ENCODE results near the gene LMAN1L.

The LMAN1L gene

GRCh38 chr15:74791007-74791406, 21.6 kb upstream of the LMAN1L start:
- H3K27ac ChIP-seq, result peak overlapping the region; percentile 77
- TF ChIP-seq, protein P1, sequence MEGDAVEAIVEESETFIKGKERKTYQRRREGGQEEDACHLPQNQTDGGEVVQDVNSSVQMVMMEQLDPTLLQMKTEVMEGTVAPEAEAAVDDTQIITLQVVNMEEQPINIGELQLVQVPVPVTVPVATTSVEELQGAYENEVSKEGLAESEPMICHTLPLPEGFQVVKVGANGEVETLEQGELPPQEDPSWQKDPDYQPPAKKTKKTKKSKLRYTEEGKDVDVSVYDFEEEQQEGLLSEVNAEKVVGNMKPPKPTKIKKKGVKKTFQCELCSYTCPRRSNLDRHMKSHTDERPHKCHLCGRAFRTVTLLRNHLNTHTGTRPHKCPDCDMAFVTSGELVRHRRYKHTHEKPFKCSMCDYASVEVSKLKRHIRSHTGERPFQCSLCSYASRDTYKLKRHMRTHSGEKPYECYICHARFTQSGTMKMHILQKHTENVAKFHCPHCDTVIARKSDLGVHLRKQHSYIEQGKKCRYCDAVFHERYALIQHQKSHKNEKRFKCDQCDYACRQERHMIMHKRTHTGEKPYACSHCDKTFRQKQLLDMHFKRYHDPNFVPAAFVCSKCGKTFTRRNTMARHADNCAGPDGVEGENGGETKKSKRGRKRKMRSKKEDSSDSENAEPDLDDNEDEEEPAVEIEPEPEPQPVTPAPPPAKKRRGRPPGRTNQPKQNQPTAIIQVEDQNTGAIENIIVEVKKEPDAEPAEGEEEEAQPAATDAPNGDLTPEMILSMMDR (IDR thresholded peaks at IDR 0.05), result no peak
- no peak for TF ChIP-seq ZFX (IDR thresholded peaks at IDR 0.05; ENCODE audit: borderline replicate concordance)

GRCh38 chr15:74791667-74792066, 21.0 kb upstream of the LMAN1L start:
- TF ChIP-seq, protein P1 (IDR thresholded peaks at IDR 0.05), result no peak
- peak overlapping the region; percentile 77 for H3K27ac ChIP-seq

DNA sequence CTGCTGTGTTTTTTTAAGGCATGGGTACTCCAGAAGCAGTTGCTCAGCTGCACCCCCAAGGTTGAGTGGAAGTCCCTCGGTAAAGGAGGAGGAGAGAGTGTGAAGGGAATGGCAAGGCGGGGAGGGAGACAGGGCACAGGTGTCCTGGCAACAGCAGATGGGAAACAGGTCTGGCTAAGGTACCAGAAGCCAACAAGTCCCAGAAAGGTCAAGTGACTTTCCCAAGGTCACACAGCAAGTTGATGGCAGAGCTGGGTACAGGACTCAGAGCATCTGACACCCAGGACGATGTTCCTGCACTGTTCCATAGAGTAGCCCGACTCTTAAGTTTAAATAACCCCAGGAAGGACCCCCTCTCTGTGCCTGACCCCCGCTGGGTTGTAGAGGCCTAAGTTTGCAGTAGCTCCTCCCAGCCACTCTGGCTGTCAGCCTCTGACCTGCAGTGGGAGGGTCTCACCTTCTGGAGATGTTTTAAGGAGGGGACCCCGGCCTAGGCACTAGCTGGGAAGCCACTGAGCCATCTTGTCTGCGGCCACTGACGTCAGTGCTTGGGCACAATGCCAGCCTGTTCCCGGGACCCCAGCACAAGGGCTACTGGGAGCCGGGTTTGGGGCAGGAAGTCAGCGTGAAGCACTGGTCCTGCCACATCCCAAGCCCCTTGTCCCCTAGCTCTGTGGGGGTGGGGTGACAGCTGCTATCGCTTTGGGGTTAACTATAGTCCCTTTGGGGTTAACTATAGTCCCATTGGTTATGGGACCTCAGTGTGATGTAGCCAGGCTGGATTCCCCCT, 20.2 kb upstream of the LMAN1L start:
- TF ChIP-seq, protein P1 (IDR thresholded peaks at IDR 0.05), result no peak
- TF ChIP-seq ZFX (IDR thresholded peaks at IDR 0.05; ENCODE audit: borderline replicate concordance), result no peak
- peak overlapping the region; percentile 77; the same call in 1 of the 2 replicates for H3K27ac ChIP-seq

GRCh38 chr15:74793135-74794028, 19.3 kb upstream of the LMAN1L start:
- H3K27ac ChIP-seq, result no peak overlapping the region
- no peak for TF ChIP-seq ZFX (IDR thresholded peaks at IDR 0.05; ENCODE audit: borderline replicate concordance)
- TF ChIP-seq, protein P1 (IDR thresholded peaks at IDR 0.05), result no peak

DNA sequence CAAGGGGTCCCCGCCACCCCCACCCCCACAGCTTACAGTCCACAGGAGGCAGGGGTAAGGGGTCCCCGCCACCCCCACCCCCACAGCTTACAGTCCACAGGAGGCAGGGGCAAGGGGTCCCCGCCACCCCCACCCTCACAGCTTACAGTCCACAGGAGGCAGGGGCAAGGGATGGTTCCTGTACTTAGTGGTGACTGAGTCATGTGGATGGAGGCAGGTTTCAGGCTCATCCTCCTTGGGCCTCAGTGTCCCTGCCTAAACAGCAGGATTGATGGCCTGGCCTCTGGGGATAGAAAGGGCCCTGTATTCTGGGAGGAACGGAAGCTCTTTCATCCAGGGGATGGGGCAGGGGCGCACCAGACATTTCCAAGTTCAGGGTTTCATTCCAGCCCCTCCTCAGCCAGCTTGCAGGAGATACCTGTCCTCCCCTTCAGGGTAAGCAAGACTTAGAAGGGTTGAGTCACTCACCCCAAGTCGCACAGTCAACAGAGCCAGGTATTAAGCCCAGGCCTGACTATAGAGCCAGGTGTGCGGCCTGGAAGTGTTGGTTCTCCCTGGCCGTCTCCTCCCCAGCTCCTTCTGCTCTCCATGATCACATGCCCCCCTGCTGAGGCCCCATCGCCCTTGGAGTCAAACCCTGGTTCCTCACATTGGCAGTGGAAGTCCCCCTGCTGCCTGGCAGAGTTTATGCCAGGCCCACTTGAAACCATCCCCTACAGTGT, 18.2 kb upstream of the LMAN1L start:
- TF ChIP-seq, protein P1 (IDR thresholded peaks at IDR 0.05), result no peak
- TF ChIP-seq ZFX (IDR thresholded peaks at IDR 0.05; ENCODE audit: borderline replicate concordance), result no peak

GRCh38 chr15:74794970-74795349, 17.7 kb upstream of the LMAN1L start:
- H3K27ac ChIP-seq, result no peak overlapping the region
- TF ChIP-seq, protein P1 (IDR thresholded peaks at IDR 0.05), result no peak
- TF ChIP-seq ZFX (IDR thresholded peaks at IDR 0.05; ENCODE audit: borderline replicate concordance), result no peak

More for the DNA sequence above, 18.2 kb upstream of the LMAN1L start:
- H3K27ac ChIP-seq, result no peak overlapping the region
